Inflammatory macrophage treated with lipopolysaccharide for 4 hours (primary cell): ENCODE results near the gene ATP11A.
"Not testable (repeated sequence)": the region's sequence is repeated elsewhere in the genome, so short reads cannot be mapped to it uniquely, and the experiment has no call there.

Experiments used
- DNase-seq: peaks from one replicate; pipeline ENCODE4 v3.0.0-alpha.2; 2020

ATP11A gene

GRCh38 chr13:112870737-112871287 lies 181.0 kb downstream of the ATP11A start:
- DNase-seq, result no peak

DNA sequence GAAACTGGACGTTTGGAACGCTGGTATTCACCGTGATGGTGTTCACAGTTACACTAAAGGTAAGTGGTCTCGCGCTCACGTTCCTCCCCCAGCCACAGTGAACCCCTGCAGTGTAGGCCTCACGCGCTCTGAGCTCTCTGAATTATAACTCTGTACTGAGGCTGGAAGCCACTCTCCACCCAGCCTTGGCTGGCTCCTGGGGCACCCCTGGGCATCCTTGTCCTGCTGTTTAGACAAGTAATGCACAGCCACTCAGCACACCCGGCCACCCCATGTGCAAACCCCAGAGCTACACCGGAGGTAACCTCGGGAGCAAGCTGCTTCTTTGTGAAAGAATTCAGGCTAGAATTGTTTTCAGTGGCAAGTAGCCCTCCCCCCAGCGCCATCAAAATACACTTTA lies 181.9 kb downstream of the ATP11A start:
- DNase-seq, result no peak

DNA sequence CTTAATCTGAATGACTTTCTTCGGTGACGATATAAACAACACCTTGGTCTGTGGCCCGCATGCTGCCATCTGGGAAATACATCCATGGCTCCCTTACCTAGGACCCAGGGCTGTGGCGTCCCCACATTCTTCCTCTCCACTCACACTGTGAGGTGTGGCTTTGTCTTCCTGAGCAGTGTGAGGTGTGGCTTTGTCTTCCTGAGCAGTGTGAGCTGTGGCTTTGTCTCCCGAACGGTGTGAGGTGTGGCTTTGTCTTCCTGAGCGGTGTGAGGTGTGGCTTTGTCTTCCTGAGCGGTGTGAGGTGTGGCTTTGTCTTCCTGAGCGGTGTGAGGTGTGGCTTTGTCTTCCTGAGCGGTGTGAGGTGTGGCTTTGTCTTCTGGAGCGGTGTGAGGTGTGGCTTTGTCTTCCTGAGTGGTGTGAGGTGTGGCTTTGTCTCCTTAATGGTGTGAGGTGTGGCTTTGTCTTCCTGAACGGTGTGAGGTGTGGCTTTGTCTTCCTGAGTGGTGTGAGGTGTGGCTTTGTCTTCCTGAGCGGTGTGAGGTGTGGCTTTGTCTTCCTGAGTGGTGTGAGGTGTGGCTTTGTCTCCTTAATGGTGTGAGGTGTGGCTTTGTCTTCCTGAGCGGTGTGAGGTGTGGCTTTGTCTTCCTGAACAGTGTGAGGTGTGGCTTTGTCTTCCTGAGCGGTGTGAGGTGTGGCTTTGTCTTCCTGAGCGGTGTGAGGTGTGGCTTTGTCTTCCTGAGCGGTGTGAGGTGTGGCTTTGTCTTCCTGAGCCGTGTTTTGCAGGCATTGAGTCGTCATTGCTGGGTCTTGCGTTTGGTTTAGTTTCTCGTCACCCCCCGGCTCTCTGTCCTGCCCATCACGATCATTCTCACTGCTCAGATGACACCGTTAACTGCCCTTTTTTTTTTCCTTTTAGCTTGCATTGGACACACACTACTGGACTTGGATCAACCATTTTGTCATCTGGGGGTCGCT lies 183.1 kb downstream of the ATP11A start:
- DNase-seq, result not testable (repeated sequence)

DNA sequence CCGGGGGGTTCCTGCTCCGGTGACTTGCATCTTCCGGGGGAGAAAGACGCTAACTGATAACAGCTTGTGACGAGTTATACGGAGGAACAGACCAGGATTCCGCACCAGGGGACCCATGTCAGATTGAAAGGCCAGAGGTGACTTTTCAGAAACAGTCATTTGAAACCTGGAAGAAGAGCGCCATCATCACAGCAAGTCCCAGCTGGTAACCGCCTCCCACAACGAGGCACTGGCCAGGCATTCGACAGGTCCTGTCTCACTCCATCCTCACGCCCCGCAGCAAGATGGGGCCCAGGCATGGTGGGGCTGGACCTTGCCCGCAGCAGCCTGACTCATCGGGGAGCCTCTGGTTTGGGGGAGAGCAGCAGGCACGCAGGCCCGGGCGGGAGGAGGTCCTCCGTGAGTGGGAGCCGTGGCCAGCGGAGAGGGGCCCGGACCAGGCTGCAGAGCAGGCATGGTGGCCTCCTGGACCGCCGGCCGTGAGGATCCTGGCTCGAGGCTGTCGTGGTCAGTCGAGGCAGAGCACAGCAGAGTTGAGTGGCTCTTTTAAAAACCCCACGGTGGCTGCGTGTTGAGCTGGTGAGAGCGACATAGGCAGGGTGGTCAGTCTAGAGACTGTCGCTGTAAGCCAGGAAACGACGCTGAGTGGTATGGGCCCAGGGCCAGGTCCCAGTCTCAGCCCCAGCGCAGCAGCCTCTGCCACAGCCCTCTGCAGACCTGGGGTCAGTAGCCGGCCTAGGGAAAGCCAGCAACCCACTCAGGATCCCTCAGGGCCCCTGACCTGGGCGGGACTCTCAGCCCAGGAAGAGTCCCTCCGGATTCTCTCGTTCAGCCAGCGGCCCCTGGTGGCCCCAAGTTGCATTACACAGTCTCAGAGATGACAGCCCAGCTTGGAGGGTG lies 184.3 kb downstream of the ATP11A start:
- DNase-seq, result peak; percentile 57

- DNase-seq, result no peak
Observed at GRCh38 chr13:112874751-112875300, 185.0 kb downstream of the ATP11A start.

DNA sequence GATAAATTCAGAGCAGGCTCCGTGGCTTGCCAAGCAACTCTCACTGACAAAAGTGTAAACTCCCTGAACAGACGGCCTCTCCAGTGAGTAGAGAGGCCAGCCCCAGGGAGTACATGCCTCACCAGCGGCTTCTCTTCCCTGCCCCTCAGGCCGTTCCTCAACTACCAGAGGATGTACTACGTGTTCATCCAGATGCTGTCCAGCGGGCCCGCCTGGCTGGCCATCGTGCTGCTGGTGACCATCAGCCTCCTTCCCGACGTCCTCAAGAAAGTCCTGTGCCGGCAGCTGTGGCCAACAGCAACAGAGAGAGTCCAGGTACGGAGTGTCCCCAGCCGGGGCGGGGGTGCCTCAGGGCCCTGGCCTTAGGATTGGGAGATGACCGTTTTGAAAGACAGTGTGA lies 185.8 kb downstream of the ATP11A start:
- DNase-seq, result no peak

DNA sequence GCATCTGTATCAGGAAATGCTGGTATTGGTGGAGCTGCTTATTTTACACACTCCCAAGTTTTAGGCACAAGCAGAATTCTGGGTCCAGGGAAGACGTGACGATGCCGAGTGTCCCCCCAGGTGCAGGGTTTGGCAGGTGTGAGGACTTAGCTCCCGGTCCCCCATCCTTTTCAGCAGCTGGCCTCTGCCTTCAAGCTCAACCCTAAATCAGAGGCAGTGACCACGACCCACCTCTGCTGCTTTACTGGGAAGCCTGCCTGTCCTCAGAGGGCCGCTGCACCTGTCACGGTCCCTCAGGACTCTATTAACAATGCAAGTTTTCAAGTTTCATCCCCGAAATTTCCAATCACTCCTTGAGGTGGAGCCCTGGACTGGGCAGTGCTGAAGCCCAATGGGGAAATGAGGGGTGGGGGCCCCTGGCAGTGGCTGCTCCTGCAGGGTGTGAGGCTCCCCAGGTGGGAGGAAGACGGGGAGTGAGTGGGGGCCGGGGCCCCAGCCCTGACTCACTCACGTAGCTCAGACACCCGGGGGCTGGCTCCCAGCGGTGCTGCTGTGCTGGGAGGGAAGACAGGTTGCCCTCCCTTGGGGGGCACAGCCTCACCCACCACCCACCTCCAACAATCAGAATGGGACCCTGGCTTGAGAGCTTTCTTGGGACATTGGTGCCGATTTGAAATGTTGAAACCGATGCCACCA lies 186.6 kb downstream of the ATP11A start:
- no peak for DNase-seq

- DNase-seq, result no peak
Observed at GRCh38 chr13:112877066-112877465, 187.2 kb downstream of the ATP11A start.

- no peak for DNase-seq
Observed at GRCh38 chr13:112877539-112877938, 187.7 kb downstream of the ATP11A start.

DNA sequence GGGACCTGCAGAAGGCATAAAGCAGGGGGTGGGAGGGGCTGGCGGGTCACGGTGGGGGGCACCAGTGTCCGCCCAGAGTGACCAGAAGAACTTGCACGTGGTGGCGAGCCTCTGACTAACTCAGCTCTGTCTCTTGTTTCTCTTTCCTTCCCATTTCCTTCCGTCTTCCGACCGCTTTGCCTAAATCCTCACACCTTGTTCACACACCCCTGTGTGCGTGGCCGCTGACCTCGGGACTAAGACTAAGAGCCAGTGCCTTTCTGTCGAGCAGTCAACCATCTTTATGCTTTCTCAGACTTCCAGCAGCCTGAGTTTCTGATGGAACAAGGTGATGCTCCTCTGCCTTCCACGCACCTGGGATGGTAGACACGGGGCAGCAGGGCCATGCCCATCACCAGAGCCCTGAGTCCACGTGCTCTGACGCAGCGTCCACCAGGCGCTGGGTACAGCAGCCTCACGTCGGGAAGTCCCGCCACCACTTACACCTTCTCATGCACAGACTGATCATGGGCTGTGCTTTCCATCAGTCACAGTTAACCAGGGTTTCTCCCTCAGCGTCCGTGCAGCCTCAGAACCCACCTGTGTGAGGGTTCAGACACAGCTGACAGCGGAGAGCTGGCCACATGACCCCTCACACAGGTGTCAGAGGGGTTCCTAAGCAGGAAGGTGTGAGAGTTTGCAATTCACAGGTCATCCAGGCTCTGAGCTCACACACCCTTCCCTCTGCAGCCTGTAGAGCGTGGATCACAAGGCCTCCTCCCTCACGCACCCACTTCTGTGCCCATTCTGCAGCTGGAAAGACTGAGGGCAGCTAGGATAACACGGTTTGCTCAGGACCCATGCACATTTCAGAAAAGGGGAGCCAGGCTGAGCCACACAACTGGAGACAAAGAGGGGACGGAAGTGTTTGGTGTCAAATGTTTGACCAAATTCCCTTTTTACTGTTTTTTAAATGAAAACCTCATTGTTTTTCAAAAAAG lies 188.4 kb downstream of the ATP11A start:
- DNase-seq, result no peak

DNA sequence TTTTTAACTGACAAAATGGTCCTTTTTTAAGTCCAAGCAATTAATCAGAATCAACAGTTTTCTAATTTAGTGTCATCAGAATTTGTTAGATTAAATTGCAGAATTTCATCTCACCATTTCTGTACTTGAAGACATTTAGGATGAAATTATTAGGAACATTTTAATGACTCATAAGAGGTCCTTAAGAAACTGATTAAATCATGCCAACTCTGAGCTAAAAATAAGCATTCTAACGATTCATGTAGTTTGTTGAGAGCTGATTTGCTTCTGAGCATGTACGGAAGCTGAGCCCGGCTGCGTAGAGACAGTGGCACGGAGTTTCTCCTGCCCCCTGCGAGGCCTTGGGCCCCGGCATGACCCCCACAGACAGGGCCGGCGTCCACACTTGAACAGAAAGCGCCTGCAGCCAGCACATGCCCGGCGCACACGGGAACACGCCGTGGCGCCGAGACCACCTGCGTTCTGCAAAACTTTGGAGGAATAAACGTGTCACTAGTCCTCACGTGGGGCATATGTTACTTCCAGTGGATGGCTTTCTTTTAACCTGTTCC lies 189.5 kb downstream of the ATP11A start:
- no peak for DNase-seq

DNA sequence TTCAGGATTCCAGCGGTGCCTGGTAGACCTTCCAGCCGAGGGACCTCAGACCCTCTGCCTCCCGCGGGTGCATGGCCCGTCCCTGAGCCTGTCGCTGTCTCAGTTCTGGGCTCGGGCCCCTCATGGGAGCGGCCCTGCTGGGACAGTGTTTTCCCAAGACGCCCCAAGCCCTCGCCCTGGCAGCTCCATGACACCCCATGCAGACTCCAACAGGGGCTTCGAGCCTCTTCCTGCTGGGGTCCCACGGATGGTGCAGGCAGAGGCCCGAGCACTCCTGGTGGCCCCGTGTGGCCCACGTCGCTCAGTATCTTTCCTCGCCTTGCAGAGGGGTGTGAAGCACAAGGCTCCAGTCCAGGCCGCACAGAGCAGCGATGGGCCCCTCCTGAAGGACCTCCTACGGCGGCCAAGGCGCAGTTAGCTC lies 190.4 kb downstream of the ATP11A start:
- DNase-seq, result no peak

DNA sequence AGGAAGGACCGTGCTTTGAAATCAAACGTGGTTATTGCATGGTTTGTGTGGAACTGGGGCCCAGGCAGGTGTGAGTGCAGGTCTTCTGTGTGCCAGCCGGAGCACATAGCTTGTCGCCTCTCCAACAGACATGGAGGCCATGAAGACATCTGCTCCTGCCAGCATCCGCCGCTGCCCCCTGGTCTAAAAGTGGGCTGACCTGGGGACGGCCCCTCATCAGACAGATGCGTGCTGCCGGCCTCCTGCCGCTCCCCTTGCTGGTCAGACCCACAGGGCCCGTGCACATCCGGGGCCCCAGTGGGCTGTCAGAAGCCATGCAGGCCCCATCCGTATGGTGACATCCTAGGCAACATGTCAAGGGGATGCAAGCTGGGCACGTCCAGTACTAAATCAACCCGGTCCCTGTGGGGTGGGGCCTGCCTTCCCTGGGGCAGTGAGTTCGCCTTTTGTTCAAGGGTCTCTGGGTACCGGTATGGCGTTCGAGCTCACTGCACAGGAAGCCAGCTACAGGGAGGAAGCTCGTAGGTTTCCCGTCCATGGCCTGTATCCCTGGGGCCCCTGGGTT lies 191.2 kb downstream of the ATP11A start:
- no peak for DNase-seq

DNA sequence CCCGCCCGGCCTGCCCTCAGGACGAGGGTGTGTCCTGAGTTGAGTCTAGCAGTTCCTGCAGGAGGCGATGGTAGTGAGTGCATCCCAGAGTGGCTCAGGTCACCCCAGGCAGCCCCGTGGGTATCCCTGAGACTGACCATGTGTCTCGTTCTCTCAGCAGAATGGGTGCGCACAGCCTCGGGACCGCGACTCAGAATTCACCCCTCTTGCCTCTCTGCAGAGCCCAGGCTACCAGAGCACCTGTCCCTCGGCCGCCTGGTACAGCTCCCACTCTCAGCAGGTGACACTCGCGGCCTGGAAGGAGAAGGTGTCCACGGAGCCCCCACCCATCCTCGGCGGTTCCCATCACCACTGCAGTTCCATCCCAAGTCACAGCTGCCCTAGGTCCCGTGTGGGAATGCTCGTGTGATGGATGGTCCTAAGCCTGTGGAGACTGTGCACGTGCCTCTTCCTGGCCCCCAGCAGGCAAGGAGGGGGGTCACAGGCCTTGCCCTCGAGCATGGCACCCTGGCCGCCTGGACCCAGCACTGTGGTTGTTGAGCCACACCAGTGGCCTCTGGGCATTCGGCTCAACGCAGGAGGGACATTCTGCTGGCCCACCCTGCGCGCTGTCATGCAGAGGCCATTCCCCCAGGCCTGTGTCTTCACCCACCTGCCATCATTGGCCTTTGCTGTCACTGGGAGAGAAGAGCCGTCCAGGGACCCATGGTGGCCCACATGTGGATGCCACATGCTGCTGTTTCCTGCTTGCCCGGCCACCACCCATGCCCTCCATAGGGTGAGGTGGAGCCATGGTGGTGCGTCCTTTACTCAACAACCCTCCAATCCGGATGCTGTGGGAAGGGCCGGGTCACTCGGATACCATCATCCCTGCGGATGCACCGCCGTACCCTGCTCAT lies 192.1 kb downstream of the ATP11A start:
- no peak for DNase-seq

DNA sequence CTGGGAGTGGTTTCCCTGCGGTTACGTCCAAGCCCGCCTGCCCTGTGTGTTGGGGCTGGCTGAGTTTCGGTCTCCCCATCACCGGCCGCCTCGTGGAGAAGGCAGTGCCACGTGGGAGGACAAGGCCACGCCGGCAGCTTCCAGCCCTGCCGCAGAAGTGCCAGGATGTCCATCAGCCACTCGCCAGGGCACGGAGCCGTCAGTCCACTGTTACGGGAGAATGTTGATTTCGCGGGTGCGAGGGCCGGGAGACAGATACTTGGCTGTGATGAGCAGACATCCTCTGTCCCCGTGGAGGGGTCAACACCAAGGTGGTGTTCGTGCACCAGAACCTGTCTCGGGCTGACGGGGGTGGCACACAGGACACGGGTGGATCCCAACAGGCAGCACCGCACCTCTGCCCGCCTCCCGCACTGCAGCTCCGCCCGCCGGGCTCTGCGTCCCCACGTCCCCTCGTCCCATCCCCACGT lies 192.8 kb downstream of the ATP11A start:
- DNase-seq, result no peak

DNA sequence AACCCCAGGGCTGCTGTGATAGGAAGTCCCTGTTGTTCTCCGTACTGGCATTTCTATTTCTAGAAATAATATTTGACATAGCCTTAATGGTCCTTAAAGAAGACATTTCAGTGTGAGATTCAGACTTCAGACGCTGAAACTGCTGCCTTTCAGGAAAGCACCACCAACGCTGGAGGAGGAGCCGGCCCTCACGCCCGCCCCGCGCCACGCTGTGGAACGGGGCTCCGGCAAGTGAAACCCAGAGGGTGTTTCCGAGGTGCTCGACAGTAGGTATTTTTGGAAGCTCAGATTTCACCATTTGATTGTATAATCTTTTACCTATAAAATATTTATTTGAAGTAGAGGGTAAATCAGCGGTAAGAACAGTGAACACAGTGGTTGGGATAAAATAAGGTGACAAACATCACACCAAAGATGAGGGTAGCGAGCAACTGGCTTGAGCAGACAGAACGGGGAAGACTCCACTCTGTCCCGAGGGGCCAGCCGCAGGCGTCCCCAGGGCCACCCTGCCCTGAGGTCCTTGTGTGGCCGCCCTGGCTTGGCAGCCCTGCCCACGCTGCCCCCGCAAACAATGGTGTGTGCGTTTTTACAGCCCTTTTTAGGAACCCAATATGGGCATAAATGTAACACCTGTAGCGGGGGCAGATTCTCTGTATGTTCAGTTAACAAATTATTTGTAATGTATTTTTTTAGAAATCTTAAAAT lies 193.6 kb downstream of the ATP11A start:
- DNase-seq, result no peak

- not testable (repeated sequence) for DNase-seq
Observed at GRCh38 chr13:112884700-112885099, 194.9 kb downstream of the ATP11A start.

- DNase-seq, result no peak
Observed at GRCh38 chr13:112885242-112885781, 195.5 kb downstream of the ATP11A start.
